SIG-M5 treated with dmso at 0.1 percent for 504 hours (cell line): ENCODE data around the gene C9orf85.

Experiments used
- DNase-seq: peaks from one replicate; lab custom pipeline; 2025; ENCODE audit not compliant: unreplicated experiment; lab: John Stamatoyannopoulos, UW

Gene C9orf85

DNA sequence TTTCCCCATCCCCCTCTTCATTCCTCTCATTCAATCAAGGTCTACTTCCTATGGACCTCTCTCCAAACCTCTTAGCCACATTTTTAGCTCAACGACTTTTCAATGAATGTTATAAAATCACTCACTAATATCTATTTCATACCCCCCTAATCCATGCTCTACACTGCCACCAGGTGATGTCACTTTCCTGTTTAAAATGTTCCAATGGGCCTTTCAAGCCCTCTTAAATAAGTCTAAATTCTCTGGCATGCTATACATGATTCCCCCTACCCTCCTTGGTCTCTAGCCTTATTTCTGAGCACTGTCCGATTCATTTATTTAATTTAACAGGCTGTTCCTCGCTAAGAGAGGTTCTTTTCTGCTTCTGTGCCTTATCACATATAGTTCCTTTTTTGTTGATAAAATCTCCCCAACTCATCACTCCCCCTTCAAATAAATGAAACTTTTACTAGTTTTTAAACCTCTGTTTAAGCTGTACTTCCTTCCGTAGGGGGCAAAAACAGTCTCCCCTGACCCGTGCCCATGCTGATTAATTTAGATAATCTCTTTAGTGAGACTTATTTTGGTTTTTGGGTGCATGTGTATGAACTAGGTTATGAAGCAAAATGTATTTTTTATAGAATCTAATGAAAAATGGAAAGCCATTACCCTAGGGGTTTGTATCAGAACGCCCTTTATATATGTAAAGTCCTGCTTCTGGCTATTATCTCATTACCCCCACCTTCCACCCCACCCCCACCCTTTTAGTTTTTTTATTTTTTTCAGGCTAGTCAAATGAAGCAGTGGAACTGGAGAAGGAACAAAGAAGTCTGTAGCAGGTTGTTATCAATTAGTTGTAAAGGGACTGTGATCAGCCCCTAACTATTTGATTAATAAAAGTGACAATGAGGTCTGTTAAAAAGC lies 9.5 kb upstream of the C9orf85 start:
- DNase-seq, result no peak

DNA sequence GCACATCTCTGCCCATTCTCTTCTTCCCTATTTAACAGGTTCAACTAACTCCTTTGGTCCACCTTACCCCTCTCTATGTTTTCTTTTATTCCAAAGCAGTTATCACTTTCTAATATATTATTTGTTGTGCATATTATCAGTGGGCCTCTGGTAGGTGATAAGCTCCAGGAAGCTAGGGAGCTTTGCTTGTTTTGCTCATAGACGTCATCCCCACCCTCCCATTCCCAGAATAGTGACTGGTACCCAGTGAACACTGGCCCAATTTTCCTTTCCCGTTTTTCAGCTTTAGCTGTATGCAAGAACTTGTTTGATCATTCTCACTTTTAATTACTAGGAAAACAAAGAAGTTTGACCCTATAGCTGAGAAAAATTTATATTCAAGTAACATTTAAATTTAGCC lies 7.4 kb upstream of the C9orf85 start:
- DNase-seq, result no peak

DNA sequence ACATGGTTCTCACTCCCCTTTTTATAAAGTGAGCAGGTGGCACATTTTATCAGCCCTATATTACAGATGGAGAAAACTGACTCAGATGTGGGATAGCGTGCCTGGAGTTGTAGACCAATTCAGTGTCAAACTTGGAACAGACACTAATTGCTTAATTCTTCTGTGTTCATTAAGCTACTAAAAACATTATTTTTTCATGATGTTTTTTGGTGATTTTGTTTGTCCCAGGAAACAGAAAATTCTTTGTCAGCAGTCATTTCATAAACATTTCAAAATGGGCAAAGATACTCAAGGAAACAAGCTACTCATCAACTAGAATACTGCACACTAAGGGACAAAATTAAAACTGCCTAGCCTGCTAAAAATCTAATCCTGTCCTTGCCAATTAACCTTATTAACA lies 2.6 kb upstream of the C9orf85 start:
- no peak for DNase-seq

DNA sequence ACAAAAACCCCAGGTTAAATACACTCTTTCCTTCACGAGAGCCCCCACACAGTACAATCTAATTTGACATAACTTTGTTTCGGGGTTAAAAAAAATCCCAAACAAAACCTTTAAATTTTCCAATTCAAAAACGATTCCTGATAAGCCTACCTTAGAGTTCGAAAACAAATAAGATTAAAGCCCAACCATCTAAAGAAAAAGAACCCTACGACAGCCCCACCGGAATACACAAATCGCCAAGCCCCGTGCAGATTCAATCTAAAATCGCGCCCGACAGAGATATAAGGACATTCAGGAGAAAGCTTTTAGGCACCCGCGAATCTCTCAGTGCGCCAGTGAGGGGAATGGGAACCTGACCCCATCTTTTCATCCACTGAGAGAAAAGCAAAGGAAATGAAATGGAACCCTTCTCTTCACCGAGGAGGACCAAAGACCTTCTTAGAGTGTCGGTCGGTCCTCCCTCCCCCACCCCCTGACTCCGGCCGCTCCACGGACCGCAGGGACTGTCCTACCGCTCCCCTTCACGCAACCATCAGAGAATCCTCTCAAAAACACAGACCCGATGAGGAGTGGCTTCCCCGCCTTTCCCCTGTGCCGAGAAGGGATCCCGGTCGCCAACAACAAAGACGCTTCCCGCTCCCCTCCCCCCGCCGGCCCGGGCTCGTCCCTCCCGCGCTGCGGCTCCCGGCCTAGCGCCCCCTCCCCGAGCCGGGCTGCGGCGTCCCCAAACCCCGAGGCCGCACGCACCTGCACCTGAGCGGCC lies 1.4 kb upstream of the C9orf85 start:
- DNase-seq, result peak; percentile 43

DNA sequence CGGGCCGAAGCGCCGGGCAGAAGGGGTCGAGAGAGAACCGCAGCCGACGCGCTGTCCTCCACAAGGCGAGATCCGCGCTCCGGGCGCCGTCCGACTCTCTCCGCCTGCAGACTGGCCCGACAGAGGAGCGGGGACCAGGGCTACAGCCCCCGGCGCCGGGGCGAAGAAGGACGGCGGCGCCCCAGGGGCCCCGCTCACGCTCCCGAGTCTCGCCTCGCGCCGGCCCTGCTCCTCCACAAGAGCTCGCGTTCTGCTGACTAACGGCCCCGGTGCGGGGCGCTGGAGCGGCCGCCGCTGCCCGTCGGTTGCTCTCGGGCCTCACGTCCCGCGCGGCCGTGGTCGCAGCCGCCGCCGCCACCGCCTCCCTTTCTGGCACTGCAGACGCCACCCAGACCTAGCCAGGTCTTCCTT lies 784 bp upstream of the C9orf85 start:
- DNase-seq, result peak; percentile 30

DNA sequence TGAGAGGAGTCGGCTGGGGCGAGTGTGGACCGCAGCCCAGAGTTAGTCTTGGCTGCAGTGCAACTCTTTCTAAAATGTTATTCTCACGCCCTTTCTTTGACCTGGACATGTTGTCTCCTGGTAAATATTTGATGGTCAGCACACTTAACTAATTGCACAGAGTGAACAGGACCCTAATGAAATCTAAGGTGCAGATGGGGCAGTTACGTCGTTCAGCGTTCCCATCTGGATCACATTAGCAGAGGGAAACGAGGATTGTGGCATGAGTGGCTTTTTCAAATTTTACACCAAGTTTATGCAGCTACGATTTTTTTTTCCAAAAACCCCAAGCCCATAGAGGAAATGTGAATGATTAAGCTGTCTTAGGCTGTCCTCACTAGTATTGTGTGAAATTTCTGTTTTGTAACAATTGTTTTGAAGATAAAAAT lies 483 bp downstream of the C9orf85 start:
- DNase-seq, result no peak

DNA sequence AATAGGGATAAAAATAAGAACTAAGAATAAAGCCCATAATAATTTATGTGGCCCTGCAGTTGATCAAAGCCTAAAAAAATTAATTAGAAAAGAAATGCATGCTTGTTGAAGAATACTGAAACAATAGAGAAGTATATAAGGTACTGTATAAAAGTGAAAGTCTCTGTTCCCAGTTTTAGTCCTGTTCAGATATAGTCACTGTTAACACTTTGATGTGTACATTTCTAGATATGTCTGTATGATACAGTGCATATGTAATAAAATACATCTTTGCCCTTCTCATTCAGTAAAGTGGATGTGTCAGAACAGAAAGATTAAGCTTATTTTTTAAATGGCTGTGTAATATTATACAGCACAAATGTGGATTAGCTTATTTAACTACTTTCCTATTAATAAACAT lies 4.1 kb downstream of the C9orf85 start:
- DNase-seq, result no peak

DNA sequence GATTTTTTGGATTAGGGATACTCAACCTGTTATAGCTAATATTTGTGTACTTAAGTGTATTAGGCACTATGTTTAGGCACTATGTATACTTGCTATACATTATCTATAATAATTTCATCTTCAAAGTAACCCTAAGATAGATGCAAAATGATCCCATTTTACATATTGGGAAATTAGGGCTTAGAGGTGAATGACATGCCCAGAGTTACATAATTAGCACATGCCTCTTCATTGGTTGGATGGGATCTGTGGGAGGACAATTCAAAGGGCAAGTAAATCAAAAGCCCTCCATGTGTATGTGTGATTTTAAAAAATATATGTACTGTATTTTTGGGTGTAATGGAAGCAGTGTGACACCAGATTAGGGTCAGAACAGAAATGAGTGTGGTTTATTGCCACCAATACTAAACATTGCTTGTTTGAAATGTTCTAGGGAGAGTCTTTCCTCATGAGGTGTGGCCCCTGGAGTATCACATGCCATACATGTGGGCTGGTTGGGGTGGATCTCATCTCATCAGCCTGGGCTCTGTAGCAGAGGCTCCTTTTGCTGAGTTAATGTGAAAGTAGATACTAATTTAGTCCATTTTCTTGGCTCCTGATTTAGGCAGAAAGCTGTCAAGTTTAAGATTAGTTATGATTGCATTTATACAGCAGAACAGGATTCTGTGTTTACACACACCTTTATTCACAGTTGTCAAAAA lies 5.5 kb downstream of the C9orf85 start:
- DNase-seq, result no peak

DNA sequence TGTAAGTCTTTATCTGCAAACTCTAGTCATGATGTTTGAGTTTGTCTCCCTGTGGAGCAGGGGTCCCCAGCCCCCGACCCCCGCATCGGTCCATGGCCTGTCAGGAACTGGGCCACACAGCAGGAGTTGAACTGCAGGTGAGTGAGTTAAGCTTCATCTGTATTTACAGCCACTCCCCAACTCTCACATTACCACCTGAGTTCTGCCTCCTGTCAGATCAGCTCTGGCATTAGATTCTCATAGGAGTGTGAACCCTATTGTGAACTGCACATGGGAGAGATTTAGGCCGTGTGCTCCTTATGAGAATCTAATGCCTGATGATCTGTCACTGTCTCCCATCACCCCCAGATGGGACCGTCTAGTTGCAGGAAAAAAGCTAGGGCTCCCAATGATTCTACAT lies 7.0 kb downstream of the C9orf85 start:
- DNase-seq, result no peak

DNA sequence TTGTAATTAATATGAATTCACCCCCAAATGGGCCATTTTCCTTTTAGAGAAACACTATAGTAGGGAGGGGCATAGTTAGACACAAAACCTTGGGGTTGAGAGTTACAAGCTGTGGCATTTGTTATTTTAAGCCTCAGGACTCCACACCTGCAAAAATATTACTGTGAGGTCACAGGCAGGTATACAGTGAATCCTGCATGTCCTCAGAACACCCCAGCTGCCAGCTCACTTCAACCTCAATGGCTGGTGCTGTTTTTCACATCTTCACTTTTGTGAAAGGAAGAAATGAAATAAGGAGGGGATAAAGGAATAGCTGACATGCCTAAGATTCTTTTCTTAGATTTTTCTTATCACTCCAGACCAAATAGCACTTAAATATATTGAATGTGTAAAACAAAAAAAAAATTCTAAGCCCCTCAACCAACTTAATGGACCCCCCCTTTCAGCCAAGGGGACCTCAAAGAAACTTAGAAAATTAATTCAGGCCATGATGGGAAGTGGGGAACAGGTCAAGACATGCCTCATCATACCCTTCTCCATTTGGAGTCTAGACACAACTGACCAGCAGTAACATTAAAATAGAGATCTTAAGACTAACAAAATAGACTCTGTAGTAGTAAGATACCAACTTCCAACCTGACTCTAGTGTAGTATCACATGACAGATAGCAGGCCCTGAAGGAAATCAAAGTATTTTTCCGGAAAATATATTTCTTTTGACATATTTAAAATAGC lies 9.2 kb downstream of the C9orf85 start:
- DNase-seq, result no peak

DNA sequence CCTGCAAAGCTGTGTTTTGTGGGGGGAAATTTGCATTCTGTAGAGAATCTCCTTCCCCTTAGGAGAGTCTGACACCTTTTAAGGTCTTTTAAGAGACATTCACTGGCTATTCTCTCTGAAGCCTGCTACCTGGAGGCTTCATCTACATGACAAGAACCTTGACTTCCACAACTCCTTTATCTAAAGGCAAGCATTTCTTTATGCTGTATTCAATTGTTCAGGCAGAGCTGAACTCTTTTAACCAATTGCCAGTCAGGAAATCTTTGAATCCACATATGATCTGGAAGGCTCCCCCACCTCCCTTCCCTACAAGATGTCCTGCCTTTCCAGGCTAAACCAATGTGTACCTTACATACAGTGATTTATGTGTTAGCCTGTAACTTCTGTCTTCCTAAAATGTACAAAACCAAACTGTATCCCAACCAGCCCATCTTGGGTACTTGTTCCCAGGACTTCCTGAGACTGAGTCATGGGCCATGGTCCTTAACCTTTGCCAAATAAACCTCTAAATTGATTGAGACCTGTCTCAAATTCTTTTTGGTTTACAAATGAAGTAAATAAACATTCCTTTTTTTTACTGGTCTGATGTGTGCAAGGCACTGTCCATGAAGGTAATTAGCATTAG lies 9.9 kb downstream of the C9orf85 start:
- no peak for DNase-seq

DNA sequence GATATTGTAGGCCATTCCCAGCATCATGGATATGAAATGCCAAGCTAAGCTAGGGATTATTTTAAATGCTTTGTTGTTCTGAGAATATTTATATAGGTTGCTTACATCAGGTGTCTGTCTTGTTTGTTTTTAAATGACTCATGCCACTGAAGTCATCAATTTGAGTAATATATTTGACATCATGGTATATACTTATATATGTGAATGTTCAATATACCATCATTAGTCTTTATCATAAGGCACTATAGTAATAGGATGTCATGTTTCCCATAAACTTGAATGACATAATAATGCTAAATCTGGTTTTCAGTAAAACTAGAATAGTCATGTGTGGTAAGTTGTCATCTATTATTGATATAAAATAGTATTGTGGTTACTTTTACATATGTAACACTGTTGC lies 13.1 kb downstream of the C9orf85 start:
- DNase-seq, result no peak

DNA sequence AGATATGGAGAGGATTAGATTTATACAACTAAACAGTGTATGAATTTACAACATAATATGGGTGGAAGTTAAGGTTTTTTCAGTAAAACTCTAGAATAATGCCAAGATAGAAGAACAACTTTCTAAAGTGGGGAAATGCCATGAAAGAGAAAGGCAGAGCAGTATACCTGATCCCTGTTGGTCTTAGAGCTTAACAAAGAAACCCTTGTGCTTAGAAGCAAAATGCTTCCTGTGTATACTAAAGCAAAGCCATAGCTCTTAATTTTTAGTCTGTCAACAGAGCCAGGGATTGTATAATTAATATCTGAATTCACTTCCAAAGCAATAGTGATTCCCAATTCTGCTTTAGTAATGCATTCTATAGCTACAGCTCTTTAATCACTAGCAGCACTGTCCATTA lies 14.4 kb downstream of the C9orf85 start:
- DNase-seq, result no peak

DNA sequence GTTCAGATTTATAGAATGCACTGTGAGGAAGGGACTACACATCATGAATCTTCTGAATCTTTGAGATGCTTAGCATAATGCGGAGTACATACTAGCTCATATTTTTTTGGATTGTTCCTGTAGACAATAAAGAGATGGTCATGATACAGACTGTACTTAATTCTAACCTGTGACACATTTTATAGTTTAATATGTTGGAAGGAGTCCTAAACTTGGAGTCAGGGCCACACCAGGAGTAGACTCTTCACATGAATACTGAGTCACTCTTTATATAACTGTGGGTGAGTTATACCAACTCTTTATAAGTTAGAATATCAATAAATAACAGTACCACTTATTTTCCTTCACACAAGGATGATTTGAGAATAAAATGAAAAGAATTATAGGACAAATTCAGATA lies 16.9 kb downstream of the C9orf85 start:
- no peak for DNase-seq

DNA sequence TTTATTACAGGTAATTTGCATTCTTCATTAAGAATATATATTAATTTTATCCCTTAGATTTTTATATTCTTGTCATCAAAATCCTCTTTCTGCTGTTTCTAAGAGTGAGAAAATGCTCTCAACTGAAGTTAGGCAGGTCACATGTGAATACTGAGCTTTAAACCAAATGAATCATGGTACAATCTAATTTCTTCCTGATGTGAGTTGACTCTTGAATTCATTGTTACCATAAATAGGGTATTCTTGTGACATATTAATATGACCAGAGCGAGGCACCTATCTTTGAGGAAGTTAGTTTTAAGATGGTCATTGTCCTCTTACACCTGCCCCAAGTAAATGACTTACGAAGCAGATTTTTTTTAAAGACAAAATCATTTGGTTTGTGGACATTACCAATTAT lies 17.4 kb downstream of the C9orf85 start:
- DNase-seq, result no peak

DNA sequence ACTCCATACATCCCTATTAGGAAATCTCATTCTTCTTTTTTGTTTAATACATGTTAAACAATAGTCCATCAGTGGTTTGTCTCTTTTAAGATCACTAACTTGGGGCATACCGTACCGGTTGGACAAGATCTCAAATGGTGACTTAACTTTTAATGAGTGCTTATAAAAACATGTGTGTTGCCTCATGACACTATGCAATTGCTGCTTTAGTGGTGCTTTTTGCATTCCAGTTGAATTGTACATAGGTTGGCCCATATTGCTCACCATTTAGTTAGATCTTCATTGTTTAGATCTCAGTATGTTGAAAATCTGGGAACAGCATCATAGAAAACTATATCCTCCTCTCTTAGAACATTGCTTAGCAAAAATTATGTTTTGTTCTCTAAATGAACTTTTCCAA lies 17.8 kb downstream of the C9orf85 start:
- DNase-seq, result no peak

DNA sequence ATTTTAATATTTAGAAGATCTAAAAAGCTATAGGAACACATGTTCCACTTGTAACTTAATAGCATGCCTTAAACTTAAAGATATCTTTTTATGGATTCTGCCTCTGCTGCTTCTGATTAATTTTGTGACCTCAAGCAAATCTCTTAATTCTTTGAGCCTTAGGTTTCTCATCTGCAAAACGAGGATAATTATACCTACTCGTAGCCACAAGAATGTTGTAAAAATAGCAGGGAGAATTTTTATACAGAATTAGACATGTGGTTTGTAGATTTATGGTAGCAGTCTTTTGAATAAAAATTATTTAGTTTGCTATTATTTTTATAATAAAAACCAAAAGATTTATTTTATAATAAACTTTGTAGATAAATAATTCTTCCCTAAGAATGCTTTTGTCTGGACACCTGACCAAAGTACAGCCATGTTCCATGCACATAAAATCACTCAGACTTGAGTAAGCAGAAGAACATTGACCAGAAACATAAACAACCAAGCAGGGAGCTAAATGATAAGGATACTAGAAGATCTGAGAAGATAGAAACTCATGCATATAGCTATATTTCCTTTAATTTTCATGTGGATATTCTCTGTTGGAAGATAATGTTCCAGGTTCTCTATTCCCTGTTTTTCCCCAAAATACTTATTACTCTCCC lies 18.5 kb downstream of the C9orf85 start:
- DNase-seq, result no peak

DNA sequence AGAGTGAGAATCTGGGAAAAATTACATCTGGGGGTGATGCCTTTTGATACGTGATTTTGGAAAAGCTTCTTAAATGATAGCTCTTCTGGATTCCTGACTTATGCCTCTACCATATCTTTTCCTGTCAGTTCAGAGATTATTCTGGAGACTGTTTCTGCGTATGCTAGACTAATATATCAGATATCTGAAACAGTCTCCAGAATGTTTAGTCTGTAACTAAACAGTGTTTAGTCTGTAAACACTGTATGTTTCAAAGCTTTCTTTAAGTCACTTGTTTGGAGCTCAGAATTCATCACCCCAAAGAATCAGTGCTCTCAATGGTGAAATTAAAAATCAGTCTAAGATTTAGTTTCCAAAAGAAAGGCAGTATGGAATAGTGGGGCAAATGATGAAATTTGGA lies 19.7 kb downstream of the C9orf85 start:
- DNase-seq, result no peak

DNA sequence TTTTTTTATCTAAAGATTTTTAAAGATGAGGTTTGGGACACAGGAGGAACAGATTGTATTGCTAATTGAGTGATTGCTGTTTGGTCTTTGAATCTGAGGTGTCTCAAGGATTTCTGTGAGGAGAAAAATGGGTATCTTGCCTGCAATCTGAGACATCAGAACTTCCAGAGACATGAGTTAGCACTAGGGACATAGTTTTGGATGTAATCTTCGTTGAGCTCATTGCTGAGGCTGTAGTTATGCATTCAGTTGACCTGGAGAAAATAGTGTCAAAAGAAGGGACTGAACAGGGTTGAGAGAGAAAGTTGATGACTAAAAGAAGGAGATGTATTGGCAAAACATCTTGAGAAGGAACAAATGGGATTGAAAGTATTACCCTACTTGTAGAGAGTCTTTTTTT lies 24.6 kb downstream of the C9orf85 start:
- DNase-seq, result no peak

DNA sequence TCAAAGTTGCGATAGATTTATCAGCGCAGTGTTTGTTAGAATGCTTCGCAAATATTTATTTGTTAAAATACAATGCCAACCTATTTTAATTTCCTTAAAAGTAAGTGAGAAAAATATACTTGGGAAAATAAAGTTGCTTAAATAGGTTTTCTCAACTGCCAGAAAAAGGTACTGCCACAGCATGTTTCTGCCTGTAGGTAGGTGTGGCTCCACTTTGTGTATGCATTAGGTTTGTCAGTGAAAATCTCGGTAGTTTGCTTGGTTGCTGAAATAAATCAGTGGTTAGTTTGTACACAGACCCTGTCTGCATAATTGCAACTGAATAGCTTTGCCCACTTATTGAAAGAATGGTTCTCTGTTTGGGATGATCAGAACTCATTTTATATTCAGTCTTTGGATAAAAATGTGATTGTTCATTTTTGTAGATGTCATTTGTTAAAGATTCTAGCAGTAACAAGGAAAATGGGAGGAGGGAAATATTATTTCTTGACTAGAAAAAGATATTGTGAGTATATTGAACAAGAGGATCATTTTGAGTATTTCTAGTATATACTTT lies 25.7 kb downstream of the C9orf85 start:
- no peak for DNase-seq
